Hippocampal formation (tissue), 2 donors: ENCODE results near the gene ARNT2.
"Not testable (repeated sequence)": the region's sequence is repeated elsewhere in the genome, so short reads cannot be mapped to it uniquely, and the experiment has no call there.

ENCODE experiments used
- DNase-seq, 2 donors: peaks; one replicate each; lab custom pipeline; 2025; lab: John Stamatoyannopoulos, UW

Gene ARNT2

GRCh38 chr15:80615783-80616391 lies 211.7 kb downstream of the ARNT2 start:
- DNase-seq, result no peak

GRCh38 chr15:80618685-80619400 lies 214.7 kb downstream of the ARNT2 start:
- no peak for DNase-seq

GRCh38 chr15:80619680-80620079 lies 215.5 kb downstream of the ARNT2 start:
- no peak for DNase-seq

GRCh38 chr15:80620141-80620540 lies 216.0 kb downstream of the ARNT2 start:
- DNase-seq, result no peak

GRCh38 chr15:80620931-80621330 lies 216.7 kb downstream of the ARNT2 start:
- no peak for DNase-seq

- no peak for DNase-seq
These were observed 222.5 kb downstream of the ARNT2 start for GRCh38 chr15:80626643-80627120.

- no peak for DNase-seq
These were observed 225.2 kb downstream of the ARNT2 start for GRCh38 chr15:80629355-80629754.

- DNase-seq, result no peak
These were observed 226.8 kb downstream of the ARNT2 start for GRCh38 chr15:80630981-80631380.

GRCh38 chr15:80633221-80633620 lies 229.0 kb downstream of the ARNT2 start:
- DNase-seq, result no peak

GRCh38 chr15:80635953-80636352 lies 231.8 kb downstream of the ARNT2 start:
- DNase-seq, result no peak

- DNase-seq, result no peak
These were observed 232.5 kb downstream of the ARNT2 start for GRCh38 chr15:80636675-80637074.

- DNase-seq, result no peak
These were observed 233.6 kb downstream of the ARNT2 start for GRCh38 chr15:80637747-80638146.

- DNase-seq, result no peak
These were observed 234.5 kb downstream of the ARNT2 start for GRCh38 chr15:80638553-80639167.

GRCh38 chr15:80639168-80639555 lies 235.0 kb downstream of the ARNT2 start:
- DNase-seq, result no peak

GRCh38 chr15:80640531-80641121 lies 236.4 kb downstream of the ARNT2 start:
- DNase-seq, result no peak

GRCh38 chr15:80641384-80641783 lies 237.2 kb downstream of the ARNT2 start:
- DNase-seq, result no peak

GRCh38 chr15:80643431-80643951 lies 239.3 kb downstream of the ARNT2 start:
- DNase-seq, result no peak

GRCh38 chr15:80645494-80646065 lies 241.4 kb downstream of the ARNT2 start:
- DNase-seq, result no peak

GRCh38 chr15:80647424-80647823 lies 243.2 kb downstream of the ARNT2 start:
- not testable (repeated sequence) for DNase-seq
